Large intestine (tissue), 3 donors: ENCODE results near the gene GSTCD. TPM values are rescaled to one million over a fixed set of nuclear protein-coding genes. Genes with fewer than 3 reads are reported as not detected.
"Not testable (repeated sequence)": the region's sequence is repeated elsewhere in the genome, so short reads cannot be mapped to it uniquely, and the experiment has no call there.

Experiments
- DNase-seq, 2 donors: peaks; one replicate each; pipeline versions ENCODE4 v3.0.0 to v3.0.0-alpha.2; 2013
- H3K27ac ChIP-seq: one replicate; pipeline ENCODE4 v1.5.1; 2013; ENCODE audit warnings: low read length
- H3K27me3 ChIP-seq: 2 replicates; pipeline ENCODE4 v1.6.1; 2013; ENCODE audit warnings: low read length; ENCODE audit not compliant: control insufficient read depth, insufficient read depth
- H3K36me3 ChIP-seq: 2 replicates; pipeline ENCODE4 v1.6.1; 2013; ENCODE audit warnings: low read length; ENCODE audit not compliant: control insufficient read depth, insufficient read depth
- H3K4me1 ChIP-seq: one replicate; pipeline ENCODE4 v1.6.1; 2013; ENCODE audit warnings: low read length; ENCODE audit not compliant: control insufficient read depth, insufficient read depth
- H3K4me3 ChIP-seq: one replicate; pipeline ENCODE4 v1.5.1; 2013; ENCODE audit warnings: low read length
- H3K9me3 ChIP-seq: one replicate; pipeline ENCODE4 v1.6.1; 2013; ENCODE audit warnings: mild to moderate bottlenecking, low read depth, low read length, moderate library complexity; ENCODE audit not compliant: control insufficient read depth
- WGBS: methylation state at CpG from one replicate; pipeline ENCODE4 v1.1.5; 2013; ENCODE audit warnings: low lambda C conversion rate; ENCODE audit not compliant: insufficient coverage; 5-methylcytosine and 5-hydroxymethylcytosine counted together
- polyA plus RNA-seq: library from polyadenylated mRNA; unstranded; fragments of 120-200 nt; gene quantifications from one replicate; pipeline ENCODE4 v1.2.1, GENCODE V29; 2013

Gene GSTCD
- polyA plus RNA-seq, 1 donor, result 9.8 TPM

DNA sequence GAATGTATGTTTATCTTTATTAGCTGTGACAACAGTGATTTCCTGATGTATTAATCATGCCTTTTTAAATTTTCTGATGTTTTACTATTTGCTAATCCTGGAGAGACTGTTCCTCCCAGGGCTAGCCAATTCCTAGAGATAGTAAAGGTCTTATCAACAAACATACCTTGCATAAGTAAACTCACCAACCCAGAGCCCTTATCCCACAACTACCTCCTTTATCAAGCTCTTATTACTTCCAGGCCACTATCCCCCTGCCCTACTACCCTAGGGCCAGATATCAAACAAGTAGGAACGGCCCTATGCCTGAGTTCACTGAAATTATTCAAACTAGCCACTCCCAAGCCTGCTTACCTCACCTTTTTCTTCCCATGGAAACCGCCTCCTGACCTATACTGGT is 128.5 kb downstream of the GSTCD start:
- Histone ChIP-seq H3K9me3 (no peaks in the 10 kb centered on the region), H3K27me3 (no peaks in the 10 kb centered on the region), H3K36me3 (peaks cover 5% of the 10 kb centered on the region), H3K4me3 (no peak overlapping the region), H3K27ac (no peak overlapping the region), H3K4me1 (no peaks in the 10 kb centered on the region)
- no CpG with 5 or more reads among the region's 2 CpGs for WGBS
- DNase-seq, result peak in 1 of 2 donors; percentile 17

DNA sequence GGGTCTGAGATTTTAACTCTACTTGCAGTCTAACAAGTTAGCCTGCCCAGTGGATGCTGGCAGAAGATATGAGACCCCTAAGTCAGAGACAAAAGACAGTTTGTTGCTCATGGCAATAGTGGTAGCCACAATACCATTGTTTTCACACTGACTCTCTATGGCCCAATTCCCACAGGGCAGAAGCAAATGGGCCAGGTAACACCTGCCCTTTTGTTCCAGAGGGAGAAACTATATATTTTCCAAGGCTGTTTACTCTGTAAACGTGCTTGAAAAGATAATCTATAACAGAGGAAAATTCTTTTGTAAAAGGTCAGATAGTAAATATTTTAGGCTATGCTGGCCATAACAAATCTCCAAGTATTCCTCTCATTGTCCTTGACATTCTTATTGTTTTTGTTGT is 129.5 kb downstream of the GSTCD start:
- H3K27me3 ChIP-seq, result no peaks in the 10 kb centered on the region
- no peak overlapping the region for H3K4me3 ChIP-seq
- no peak overlapping the region for H3K27ac ChIP-seq
- H3K9me3 ChIP-seq, result no peaks in the 10 kb centered on the region
- no CpG with 5 or more reads among the region's 1 CpG for WGBS
- DNase-seq, result no peak
- H3K36me3 ChIP-seq, result peaks cover 5% of the 10 kb centered on the region
- H3K4me1 ChIP-seq, result no peaks in the 10 kb centered on the region

DNA sequence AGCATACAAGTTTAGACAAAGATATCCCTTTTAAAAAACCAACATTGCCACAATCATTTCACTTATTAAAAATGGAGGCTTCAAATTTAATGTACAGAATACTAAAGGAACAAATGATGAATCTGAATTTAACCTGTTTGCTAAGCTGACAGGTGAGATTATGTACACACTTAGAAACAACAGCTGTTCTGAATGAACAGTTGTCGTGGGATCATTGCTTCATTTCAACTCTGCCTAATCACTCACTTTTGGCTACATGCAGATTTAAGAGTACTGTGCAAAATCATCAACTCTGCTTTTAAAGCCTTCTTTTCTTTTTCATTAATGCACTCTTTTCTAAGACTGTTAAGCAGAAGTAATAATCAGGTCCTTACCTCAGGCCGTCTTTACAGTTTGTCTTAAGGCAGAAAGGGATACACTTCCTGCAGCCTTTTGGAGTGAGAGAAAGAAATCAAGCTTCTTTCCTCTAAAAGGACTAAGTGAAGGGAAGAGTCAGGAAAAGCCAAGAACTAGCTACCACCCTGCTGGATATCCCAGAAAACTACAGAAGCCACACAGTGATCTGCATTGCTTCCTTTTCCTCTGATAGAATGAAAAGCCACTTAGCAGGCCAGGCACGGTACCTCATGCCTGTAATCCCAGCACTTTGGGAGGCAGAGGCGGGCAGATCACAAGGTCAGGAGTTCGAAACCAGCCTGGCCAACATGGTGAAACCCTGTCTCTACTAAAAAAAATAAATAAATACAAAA is 132.0 kb downstream of the GSTCD start:
- DNase-seq, result no peak
- WGBS, result no CpG with 5 or more reads among the region's 5 CpGs
- Histone ChIP-seq H3K36me3 (peaks cover 5% of the 10 kb centered on the region), H3K4me3 (no peak overlapping the region), H3K4me1 (no peaks in the 10 kb centered on the region), H3K27me3 (no peaks in the 10 kb centered on the region), H3K27ac (no peak overlapping the region), H3K9me3 (no peaks in the 10 kb centered on the region)

DNA sequence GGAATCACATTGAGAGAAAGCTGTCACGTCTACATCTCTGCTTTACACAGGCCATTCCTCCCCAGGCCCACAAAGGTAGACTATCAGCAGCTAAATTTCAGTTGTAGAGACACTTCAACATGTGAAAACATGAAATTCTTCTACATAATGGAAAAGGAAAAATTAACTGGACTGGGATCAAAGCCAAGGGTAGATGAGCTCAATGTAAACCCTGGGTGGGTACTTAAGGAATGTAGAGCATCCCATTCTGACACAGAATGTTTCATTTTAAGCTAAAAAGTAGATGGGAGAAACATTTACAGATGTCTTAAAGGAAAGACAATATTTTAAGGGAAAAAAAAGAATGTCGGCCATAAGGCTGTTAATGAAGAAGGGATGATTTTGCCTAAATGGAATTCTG is 135.4 kb downstream of the GSTCD start:
- DNase-seq, result no peak
- Histone ChIP-seq H3K27me3 (no peaks in the 10 kb centered on the region), H3K36me3 (peaks cover 3% of the 10 kb centered on the region), H3K27ac (no peak overlapping the region), H3K9me3 (no peaks in the 10 kb centered on the region), H3K4me3 (no peak overlapping the region), H3K4me1 (peaks cover 3% of the 10 kb centered on the region)
- WGBS, result 100% methylated on average over 1 of the region's 2 CpGs

DNA sequence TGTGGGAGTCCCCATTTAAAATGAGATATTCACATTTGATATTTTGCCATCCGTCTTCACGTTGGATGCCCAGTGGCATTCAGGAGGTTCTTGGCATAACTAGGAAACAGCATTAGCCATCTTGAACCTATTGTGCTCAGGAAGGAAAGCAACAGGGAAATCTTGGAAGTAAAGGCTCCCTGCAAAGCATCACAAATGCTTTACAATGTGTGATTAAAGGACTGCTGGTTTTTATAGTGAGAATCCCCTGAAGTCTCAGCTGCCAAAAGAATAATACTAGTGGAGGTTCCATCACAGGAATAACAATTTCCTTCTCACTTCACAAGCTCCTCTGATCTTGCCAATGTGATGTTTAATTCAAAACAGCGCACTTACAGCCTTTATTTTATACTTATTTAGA is 137.0 kb downstream of the GSTCD start:
- Histone ChIP-seq H3K27me3 (no peaks in the 10 kb centered on the region), H3K4me3 (no peak overlapping the region), H3K9me3 (no peaks in the 10 kb centered on the region), H3K4me1 (peaks cover 3% of the 10 kb centered on the region), H3K36me3 (peaks cover 3% of the 10 kb centered on the region), H3K27ac (no peak overlapping the region)
- 83% methylated on average over 1 of the region's 3 CpGs for WGBS
- no peak for DNase-seq

DNA sequence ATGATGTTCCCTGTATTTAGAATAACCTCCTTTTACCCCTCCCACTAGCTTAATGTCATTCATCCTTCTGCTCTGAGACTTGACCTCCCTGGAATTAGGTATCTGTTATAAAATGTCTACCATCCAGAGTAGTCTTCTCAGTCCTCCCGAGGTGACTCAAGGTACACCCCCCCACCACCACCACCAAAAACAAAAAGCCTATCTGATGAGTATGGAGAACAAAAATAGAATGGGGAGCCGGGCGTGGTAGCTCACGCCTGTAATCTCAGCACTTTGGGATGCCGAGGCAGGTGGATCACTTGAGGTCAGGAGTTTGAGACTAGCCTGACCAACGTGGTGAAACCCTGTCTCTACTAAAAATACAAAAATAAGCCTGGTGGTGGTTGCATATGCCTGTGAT is 139.8 kb downstream of the GSTCD start:
- H3K4me1 ChIP-seq, H3K9me3 ChIP-seq, H3K4me3 ChIP-seq, H3K27me3 ChIP-seq, DNase-seq, H3K36me3 ChIP-seq, H3K27ac ChIP-seq: not testable (repeated sequence)
- WGBS, result no CpG with 5 or more reads among the region's 6 CpGs

DNA sequence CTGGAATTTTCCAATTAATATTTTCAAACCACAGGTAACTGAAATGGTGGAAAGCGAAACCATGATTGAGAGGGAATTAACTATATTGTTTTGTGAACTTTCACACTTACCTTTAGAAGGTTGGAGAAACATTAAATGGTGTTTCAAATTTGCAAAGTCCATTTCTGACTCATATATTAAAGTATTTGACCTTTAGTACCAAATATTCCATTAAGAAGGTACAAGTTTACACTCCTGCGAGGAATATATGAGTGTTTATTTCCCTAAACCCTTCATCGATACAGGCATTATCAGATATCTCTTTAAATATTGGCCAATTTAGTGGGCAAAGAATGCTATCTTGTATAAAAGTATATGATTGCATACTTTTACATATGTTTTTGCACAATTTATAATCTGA is 142.6 kb downstream of the GSTCD start:
- WGBS, result 46% methylated on average over 2 of the region's 3 CpGs
- peak; percentile 9 to 76 for DNase-seq
- Histone ChIP-seq H3K4me3 (no peak overlapping the region), H3K27ac (peak overlapping the region; percentile 30), H3K36me3 (no peaks in the 10 kb centered on the region), H3K4me1 (peaks cover 3% of the 10 kb centered on the region), H3K9me3 (no peaks in the 10 kb centered on the region), H3K27me3 (no peaks in the 10 kb centered on the region)

DNA sequence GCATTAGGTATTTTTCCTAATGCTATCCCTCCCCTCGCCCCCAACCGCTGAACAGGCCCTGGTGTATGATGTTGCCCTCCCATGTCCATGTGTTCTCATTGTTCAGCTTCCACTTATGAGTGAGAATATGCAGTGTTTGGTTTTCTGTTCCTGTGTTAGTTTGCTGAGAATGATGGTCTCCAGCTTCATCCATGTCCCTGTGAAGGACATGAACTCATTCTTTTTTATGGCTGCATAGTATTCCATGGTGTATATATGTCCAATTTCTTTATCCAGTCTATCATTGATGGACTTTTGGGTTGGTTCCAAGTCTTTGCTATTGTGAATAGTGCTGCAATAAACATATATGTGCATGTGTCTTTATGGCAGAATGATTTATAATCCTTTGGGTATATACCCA is 143.6 kb downstream of the GSTCD start:
- not testable (repeated sequence) for H3K36me3 ChIP-seq, DNase-seq, H3K4me1 ChIP-seq, H3K27me3 ChIP-seq, H3K4me3 ChIP-seq, H3K27ac ChIP-seq, H3K9me3 ChIP-seq
- WGBS, result no CpG with 5 or more reads among the region's 2 CpGs

DNA sequence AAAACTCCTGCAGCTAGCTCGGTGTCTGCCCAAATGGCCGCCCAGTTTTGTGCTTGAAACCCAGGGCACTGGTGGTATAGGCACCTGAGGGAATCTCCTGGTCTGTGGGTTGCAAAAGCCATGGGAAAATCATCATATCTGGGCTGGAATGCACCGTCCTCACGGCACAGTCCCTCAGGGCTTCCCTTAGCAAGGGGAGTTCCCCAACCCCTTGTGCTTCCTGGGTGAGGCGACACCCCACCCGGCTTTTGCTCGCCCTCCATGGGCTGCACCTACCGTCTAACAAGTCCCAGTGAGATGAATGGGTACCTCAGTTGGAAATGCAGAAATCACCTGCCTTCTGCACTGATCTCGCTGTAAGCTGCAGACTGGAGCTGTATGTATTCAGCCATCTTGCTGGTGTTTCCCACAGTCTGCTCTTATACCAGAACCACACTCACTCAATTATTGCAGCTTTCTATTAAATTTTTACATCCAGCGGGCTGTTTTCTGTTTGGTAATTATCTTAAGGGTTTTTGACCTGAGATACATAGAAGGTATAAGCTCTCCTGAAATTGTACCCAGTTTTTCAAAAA is 150.0 kb downstream of the GSTCD start:
- Histone ChIP-seq H3K4me3 (no peak overlapping the region), H3K27ac (no peak overlapping the region), H3K9me3 (peaks cover 11% of the 10 kb centered on the region), H3K27me3 (no peaks in the 10 kb centered on the region), H3K4me1 (no peaks in the 10 kb centered on the region), H3K36me3 (no peaks in the 10 kb centered on the region)
- WGBS, result 90% methylated on average over 2 of the region's 10 CpGs
- DNase-seq, result no peak

DNA sequence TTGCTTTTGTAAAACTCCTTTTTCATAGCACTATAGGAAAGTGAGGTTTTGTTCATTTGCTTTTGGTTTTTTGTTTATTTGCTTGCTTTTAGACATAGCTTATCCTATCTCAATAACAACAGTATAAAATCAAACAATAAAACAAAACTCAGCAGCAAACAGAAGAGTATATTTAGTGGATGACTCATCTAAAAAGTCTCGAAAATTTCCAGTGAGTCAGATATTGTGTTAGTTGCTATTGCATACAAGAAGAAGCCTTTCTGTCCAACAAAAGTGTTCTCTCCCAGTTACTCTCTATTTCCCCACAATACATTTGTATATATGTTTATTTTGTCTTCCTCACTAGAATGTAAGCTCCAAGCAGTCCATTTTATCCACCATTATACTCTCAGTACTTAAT is 150.6 kb downstream of the GSTCD start:
- H3K36me3 ChIP-seq, result no peaks in the 10 kb centered on the region
- no peak overlapping the region for H3K27ac ChIP-seq
- H3K4me1 ChIP-seq, result no peaks in the 10 kb centered on the region
- peaks cover 11% of the 10 kb centered on the region for H3K9me3 ChIP-seq
- WGBS, result 100% methylated on average over 1 of the region's 1 CpG
- no peaks in the 10 kb centered on the region for H3K27me3 ChIP-seq
- no peak overlapping the region for H3K4me3 ChIP-seq
- no peak for DNase-seq

DNA sequence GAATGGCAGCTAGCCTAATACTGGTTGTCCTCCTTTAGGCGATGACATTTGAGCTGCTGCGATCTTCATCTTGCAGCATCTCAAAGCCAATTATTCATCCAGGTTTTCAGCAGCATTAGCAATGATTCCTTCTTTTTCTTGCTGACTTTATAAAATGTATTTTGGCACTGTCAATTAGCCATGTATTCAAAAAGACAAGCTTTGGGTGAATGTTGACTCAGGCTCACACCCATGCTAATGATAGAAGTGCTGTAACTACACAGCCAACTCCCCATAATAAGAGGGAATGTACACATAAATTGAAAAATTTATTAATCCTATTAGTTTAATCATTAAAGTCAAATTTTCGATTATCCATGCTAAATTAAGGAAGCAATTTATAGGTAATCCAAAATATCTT is 162.4 kb downstream of the GSTCD start:
- H3K27me3 ChIP-seq, result no peaks in the 10 kb centered on the region
- no peak overlapping the region for H3K4me3 ChIP-seq
- DNase-seq, result no peak
- H3K36me3 ChIP-seq, result no peaks in the 10 kb centered on the region
- WGBS, result 93% methylated on average over 3 of the region's 3 CpGs
- no peaks in the 10 kb centered on the region for H3K9me3 ChIP-seq
- no peak overlapping the region for H3K27ac ChIP-seq
- H3K4me1 ChIP-seq, result no peaks in the 10 kb centered on the region
